UCSD-AML1 (cell line): ENCODE data around the gene MADCAM1.

Experiments used
- DNase-seq: peaks from one replicate; lab custom pipeline; 2025; ENCODE audit not compliant: unreplicated experiment; lab: John Stamatoyannopoulos, UW

The MADCAM1 gene

GRCh38 chr19:547836-548720, 51.8 kb downstream of the MADCAM1 start:
- DNase-seq: no peak

- DNase-seq: no peak
Observed at GRCh38 chr19:548886-549830, 52.9 kb downstream of the MADCAM1 start.

- DNase-seq: no peak
Observed at GRCh38 chr19:554817-555216, 58.5 kb downstream of the MADCAM1 start.
